PC-3 (cell line): Measurements from ENCODE around the gene SLC9A8. TPM values are rescaled to one million over a fixed set of nuclear protein-coding genes. Genes with fewer than 3 reads are reported as not detected.

Experiments used
- ATAC-seq: fragments of 200-7000 bp; cut with Tn5 transposase; 2 replicates; pipeline ENCODE4 v1.9.1; 2020; ENCODE audit warnings: mild to moderate bottlenecking, moderate library complexity
- BruUV-seq: library from RNA; stranded (reverse); fragments of 400-500 nt; replicated peaks from 2 replicates; lab custom pipeline; 2021; lab: Mats Ljungman, UMichigan
- CTCF ChIA-PET: fragments of 300-600 bp; sonication (Branson Sonifier 250); formaldehyde crosslinking; loops from one replicate; lab custom pipeline; 2022; ENCODE audit warnings: antibody characterized with exemption; lab: Charles Lee
- POLR2A ChIA-PET: fragments of 300-600 bp; sonication (Branson Sonifier 250); formaldehyde crosslinking; loops from one replicate; lab custom pipeline; 2022; ENCODE audit warnings: antibody characterized with exemption; ENCODE audit not compliant: unreplicated experiment; lab: Charles Lee
- DNase-seq: peaks from one replicate; pipeline ENCODE4 v3.0.0-alpha.2; 2015
- H2AFZ ChIP-seq: fragments of 300-600 bp; sonication (generic); 2 replicates; pipeline ENCODE4 v1.6.0; 2016; ENCODE audit warnings: antibody characterized with exemption, low read length
- H3F3A ChIP-seq: fragments of 300-600 bp; sonication (generic); one replicate; pipeline ENCODE4 v1.6.0; 2017; ENCODE audit warnings: antibody characterized with exemption, low read length, control low read depth, mild to moderate bottlenecking; ENCODE audit not compliant: unreplicated experiment
- H3K27ac ChIP-seq: fragments of 300-600 bp; sonication (generic); 2 replicates; pipeline ENCODE4 v1.5.1; 2016; ENCODE audit warnings: mild to moderate bottlenecking, low read length
- H3K27me3 ChIP-seq: fragments of 300-600 bp; sonication (generic); 2 replicates; pipeline ENCODE4 v1.6.1; 2016; ENCODE audit warnings: low read length, mixed read lengths
- H3K36me3 ChIP-seq: fragments of 300-600 bp; sonication (generic); 2 replicates; pipeline ENCODE4 v1.6.1; 2016; ENCODE audit warnings: low read depth, mixed run types, low read length, mixed read lengths
- H3K4me1 ChIP-seq: fragments of 300-600 bp; sonication (generic); 2 replicates; pipeline ENCODE4 v1.5.1; 2016; ENCODE audit warnings: low read length; ENCODE audit not compliant: insufficient read depth
- H3K4me2 ChIP-seq: fragments of 300-600 bp; sonication (generic); 2 replicates; pipeline ENCODE4 v1.6.0; 2016; ENCODE audit warnings: low read length
- H3K4me3 ChIP-seq: fragments of 300-600 bp; sonication (generic); 2 replicates; pipeline ENCODE4 v1.5.1; 2016; ENCODE audit warnings: mild to moderate bottlenecking, low read length, mixed read lengths
- H3K79me2 ChIP-seq: fragments of 300-600 bp; sonication (generic); 2 replicates; pipeline ENCODE4 v1.6.1; 2017; ENCODE audit warnings: low read length, mixed read lengths
- H3K9ac ChIP-seq: fragments of 300-600 bp; sonication (generic); 2 replicates; pipeline ENCODE4 v1.6.0; 2016; ENCODE audit warnings: mild to moderate bottlenecking, low read length
- H3K9me2 ChIP-seq: fragments of 300-600 bp; sonication (generic); replicated peaks from 2 replicates; pipeline ENCODE4 v1.6.1; 2016; ENCODE audit warnings: mixed run types, low read length, mixed read lengths
- H3K9me3 ChIP-seq: fragments of 300-600 bp; sonication (generic); 2 replicates; pipeline ENCODE4 v1.6.1; 2016; ENCODE audit warnings: low read length, mixed read lengths
- H4K20me1 ChIP-seq: fragments of 300-600 bp; sonication (generic); 2 replicates; pipeline ENCODE4 v1.6.1; 2016; ENCODE audit warnings: low read length, mixed read lengths
- EZH2 ChIP-seq: fragments of 300-600 bp; sonication (generic); IDR thresholded peaks from one replicate; pipeline ENCODE4 v1.6.1; 2017; ENCODE audit warnings: antibody characterized with exemption, mild to moderate bottlenecking, low read length; ENCODE audit not compliant: unreplicated experiment
- EZH2phosphoT487 ChIP-seq: fragments of 300-600 bp; sonication (generic); IDR thresholded peaks from 2 replicates; pipeline ENCODE4 v1.6.1; 2018; ENCODE audit warnings: mild to moderate bottlenecking, antibody characterized with exemption, low read length, borderline replicate concordance
- intact Hi-C: fragments of 100-400 bp; cut with micrococcal nuclease; formaldehyde crosslinking; loops from 2 replicates; pipeline ENCODE4 v1.9.0; 2023
- total RNA-seq: library from RNA; depleted of rRNA; stranded (reverse); fragments of >200 nt; gene quantifications from 2 replicates; pipeline ENCODE4 v1.2.3, GENCODE V29; 2014
- TF ChIP-seq, protein P1 (sequence below): fragments of 300-600 bp; sonication (generic); conservative IDR thresholded peaks from 2 replicates; pipeline ENCODE4 v1.5.1; 2017; ENCODE audit warnings: antibody characterized with exemption, low read depth, mild to moderate bottlenecking, low read length

The SLC9A8 gene
- total RNA-seq, 1 experiment from 2014 or later = 13.1 TPM

GRCh38 chr20:49808753-49809152 lies 3.9 kb upstream of the SLC9A8 start:
- Histone ChIP-seq H3F3A (no peaks in the 10 kb centered on the region), H3K9me3 (no peaks in the 10 kb centered on the region), H4K20me1 (no peaks in the 10 kb centered on the region), H3K4me1 (peaks cover 18% of the 10 kb centered on the region), H3K4me3 (no peak overlapping the region), H3K9ac (no peak overlapping the region), H3K27ac (no peak overlapping the region), H3K27me3 (no peaks in the 10 kb centered on the region), H3K79me2 (peaks cover 7% of the 10 kb centered on the region), H3K36me3 (no peaks in the 10 kb centered on the region), H2AFZ (no peak overlapping the region), H3K9me2 (no peaks in the 10 kb centered on the region), H3K4me2 (no peak overlapping the region)
- ATAC-seq (no peak), DNase-seq (no peak)
- no TSS peak for BruUV-seq
- CTCF ChIA-PET = interaction anchor here (0.6 kb wide), 1 partner anchor 37 kb away, joined by 4 read pairs; no protein-coding TSS in a partner anchor
- POLR2A ChIA-PET = no interaction called here
- intact Hi-C loops = no loop called here
- TF ChIP-seq EZH2 (no peak), EZH2phosphoT487 (no peak)
- TF ChIP-seq, protein P1, sequence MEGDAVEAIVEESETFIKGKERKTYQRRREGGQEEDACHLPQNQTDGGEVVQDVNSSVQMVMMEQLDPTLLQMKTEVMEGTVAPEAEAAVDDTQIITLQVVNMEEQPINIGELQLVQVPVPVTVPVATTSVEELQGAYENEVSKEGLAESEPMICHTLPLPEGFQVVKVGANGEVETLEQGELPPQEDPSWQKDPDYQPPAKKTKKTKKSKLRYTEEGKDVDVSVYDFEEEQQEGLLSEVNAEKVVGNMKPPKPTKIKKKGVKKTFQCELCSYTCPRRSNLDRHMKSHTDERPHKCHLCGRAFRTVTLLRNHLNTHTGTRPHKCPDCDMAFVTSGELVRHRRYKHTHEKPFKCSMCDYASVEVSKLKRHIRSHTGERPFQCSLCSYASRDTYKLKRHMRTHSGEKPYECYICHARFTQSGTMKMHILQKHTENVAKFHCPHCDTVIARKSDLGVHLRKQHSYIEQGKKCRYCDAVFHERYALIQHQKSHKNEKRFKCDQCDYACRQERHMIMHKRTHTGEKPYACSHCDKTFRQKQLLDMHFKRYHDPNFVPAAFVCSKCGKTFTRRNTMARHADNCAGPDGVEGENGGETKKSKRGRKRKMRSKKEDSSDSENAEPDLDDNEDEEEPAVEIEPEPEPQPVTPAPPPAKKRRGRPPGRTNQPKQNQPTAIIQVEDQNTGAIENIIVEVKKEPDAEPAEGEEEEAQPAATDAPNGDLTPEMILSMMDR = no peak

DNA sequence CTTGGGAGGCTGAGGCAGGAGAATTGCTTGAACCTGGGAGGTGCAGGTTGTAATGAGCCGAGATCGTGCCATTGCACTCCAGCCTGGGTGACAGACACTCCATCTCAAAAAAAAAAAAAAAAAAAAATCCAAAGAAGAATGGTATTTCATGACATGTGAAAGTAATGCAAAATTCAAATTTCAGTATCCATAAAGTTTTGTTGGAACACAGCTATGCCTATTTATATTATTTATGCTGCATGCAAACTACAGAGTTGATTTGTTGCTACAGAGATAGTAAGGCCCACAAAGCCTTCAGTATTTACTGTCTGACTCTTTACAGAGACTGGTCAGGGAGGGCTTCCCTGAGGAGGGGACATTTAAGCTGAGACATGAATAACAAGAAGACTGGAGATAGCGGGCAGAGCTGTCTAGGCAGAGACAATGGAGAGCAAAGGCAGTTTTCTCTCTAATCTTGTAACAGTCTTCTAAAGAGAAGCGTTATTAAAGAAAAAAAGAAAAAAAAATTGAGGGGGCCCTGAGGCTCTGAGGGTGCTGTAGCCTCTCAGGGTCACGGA lies 2.7 kb upstream of the SLC9A8 start:
- no peaks in the 10 kb centered on the region for H3K27me3 ChIP-seq
- TF ChIP-seq, protein P1 = no peak
- no peak for TF ChIP-seq EZH2
- TF ChIP-seq EZH2phosphoT487 = no peak
- no peak overlapping the region for H3K27ac ChIP-seq
- ATAC-seq = no peak
- BruUV-seq = no TSS peak
- H3K4me3 ChIP-seq = no peak overlapping the region
- no peak for DNase-seq
- H3K9me3 ChIP-seq = no peaks in the 10 kb centered on the region
- no peaks in the 10 kb centered on the region for H3K36me3 ChIP-seq
- no peaks in the 10 kb centered on the region for H3K9me2 ChIP-seq
- ChIA-PET POLR2A (no interaction called here), CTCF (no interaction called here)
- intact Hi-C loops = no loop called here
- H3K79me2 ChIP-seq = peaks cover 11% of the 10 kb centered on the region
- peaks cover 28% of the 10 kb centered on the region for H3K4me1 ChIP-seq
- no peak overlapping the region for H3K9ac ChIP-seq
- H3F3A ChIP-seq = no peaks in the 10 kb centered on the region
- H2AFZ ChIP-seq = no peak overlapping the region
- H4K20me1 ChIP-seq = no peaks in the 10 kb centered on the region
- H3K4me2 ChIP-seq = no peak overlapping the region

GRCh38 chr20:49810491-49811190 lies 2.0 kb upstream of the SLC9A8 start:
- no peaks in the 10 kb centered on the region for H3K9me2 ChIP-seq
- no peaks in the 10 kb centered on the region for H3K9me3 ChIP-seq
- no peak overlapping the region for H2AFZ ChIP-seq
- TF ChIP-seq EZH2 (no peak), EZH2phosphoT487 (no peak)
- TF ChIP-seq, protein P1 = no peak
- ATAC-seq (no peak), DNase-seq (no peak)
- H3K9ac ChIP-seq = no peak overlapping the region
- H3F3A ChIP-seq = no peaks in the 10 kb centered on the region
- no peak overlapping the region for H3K4me2 ChIP-seq
- intact Hi-C loops = no loop called here
- H3K79me2 ChIP-seq = peaks cover 11% of the 10 kb centered on the region
- H3K27ac ChIP-seq = no peak overlapping the region
- CTCF ChIA-PET = no interaction called here
- H3K4me3 ChIP-seq = no peak overlapping the region
- peaks cover 21% of the 10 kb centered on the region for H3K4me1 ChIP-seq
- H3K36me3 ChIP-seq = no peaks in the 10 kb centered on the region
- POLR2A ChIA-PET = no interaction called here
- no peaks in the 10 kb centered on the region for H3K27me3 ChIP-seq
- no TSS peak for BruUV-seq
- no peaks in the 10 kb centered on the region for H4K20me1 ChIP-seq
